Measurements from ENCODE around the gene LRRC8C. TPM values are rescaled to one million over a fixed set of nuclear protein-coding genes. Genes with fewer than 3 reads are reported as not detected.

Gene LRRC8C
- total and polyA plus RNA-seq, 2 experiments from 2014 or later, result 0.89 to 3.9 TPM

DNA sequence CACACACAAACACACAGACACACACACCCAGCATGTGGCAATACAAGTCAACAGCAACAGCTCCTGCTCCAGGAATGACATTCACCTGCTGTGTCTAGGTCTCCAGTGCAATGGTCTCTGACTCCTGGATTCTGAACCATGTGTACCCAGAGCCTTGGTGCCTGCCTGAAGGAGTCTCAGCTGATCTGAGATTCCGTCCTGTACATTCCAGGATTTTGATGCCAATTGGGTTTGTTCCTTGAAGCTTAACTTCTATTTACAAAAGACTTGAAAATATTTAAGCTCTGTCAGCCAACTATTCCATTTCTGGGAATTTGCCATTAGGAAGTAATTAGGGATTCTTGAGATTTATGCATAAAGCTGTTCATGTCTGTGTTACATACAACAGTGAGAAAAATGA, 102.6 kb downstream of the LRRC8C start:
- Mint-ChIP-seq H3K36me3 (ENCODE audit: low read depth) (no peaks in the 10 kb centered on the region), H3K4me1 (peaks cover 15% of the 10 kb centered on the region)

More for the DNA sequence above, 102.6 kb downstream of the LRRC8C start:
- Histone ChIP-seq H3K4me2 (no peak overlapping the region), H3K4me3 (no peak overlapping the region), H3K4me1 (ENCODE audit: insufficient read depth) (0 out of 2 replicates have a peak, but pooled peaks cover 4% of the 10 kb centered on the region), H3K9me2 (ENCODE audit: insufficient read depth) (peaks cover 8% of the 10 kb centered on the region), H3K79me2 (replicated peaks; ENCODE audit: insufficient read depth) (no peaks in the 10 kb centered on the region), H4K20me1 (replicated peaks; ENCODE audit: insufficient read depth) (no peaks in the 10 kb centered on the region), H3F3A (replicated peaks; ENCODE audit: low read depth) (no peaks in the 10 kb centered on the region), H3K27ac (ENCODE audit: low read depth) (no peak overlapping the region), H2AFZ (no peak overlapping the region), H3K27me3 (ENCODE audit: insufficient read depth) (no peaks in the 10 kb centered on the region), H3K36me3 (ENCODE audit: insufficient read depth) (no peaks in the 10 kb centered on the region)
- ATAC-seq (no peak), DNase-seq (ENCODE audit: low spot score) (no peak)
- H3K4me3 Mint-ChIP-seq, result no peak overlapping the region
- no peaks in the 10 kb centered on the region for H3K9me3 Mint-ChIP-seq
- H3K27me3 Mint-ChIP-seq (ENCODE audit: insufficient read depth, low read depth, poor library complexity), result no peaks in the 10 kb centered on the region
- TF ChIP-seq POLR2AphosphoS5 (IDR thresholded peaks at IDR 0.05; ENCODE audit: low read depth), result no peak
- no peak for TF ChIP-seq EZH2phosphoT487 (IDR thresholded peaks at IDR 0.05; ENCODE audit: unreplicated experiment)
- no peak for TF ChIP-seq JUNB (IDR thresholded peaks at IDR 0.05; ENCODE audit: unreplicated experiment)
- TF ChIP-seq, protein P1, sequence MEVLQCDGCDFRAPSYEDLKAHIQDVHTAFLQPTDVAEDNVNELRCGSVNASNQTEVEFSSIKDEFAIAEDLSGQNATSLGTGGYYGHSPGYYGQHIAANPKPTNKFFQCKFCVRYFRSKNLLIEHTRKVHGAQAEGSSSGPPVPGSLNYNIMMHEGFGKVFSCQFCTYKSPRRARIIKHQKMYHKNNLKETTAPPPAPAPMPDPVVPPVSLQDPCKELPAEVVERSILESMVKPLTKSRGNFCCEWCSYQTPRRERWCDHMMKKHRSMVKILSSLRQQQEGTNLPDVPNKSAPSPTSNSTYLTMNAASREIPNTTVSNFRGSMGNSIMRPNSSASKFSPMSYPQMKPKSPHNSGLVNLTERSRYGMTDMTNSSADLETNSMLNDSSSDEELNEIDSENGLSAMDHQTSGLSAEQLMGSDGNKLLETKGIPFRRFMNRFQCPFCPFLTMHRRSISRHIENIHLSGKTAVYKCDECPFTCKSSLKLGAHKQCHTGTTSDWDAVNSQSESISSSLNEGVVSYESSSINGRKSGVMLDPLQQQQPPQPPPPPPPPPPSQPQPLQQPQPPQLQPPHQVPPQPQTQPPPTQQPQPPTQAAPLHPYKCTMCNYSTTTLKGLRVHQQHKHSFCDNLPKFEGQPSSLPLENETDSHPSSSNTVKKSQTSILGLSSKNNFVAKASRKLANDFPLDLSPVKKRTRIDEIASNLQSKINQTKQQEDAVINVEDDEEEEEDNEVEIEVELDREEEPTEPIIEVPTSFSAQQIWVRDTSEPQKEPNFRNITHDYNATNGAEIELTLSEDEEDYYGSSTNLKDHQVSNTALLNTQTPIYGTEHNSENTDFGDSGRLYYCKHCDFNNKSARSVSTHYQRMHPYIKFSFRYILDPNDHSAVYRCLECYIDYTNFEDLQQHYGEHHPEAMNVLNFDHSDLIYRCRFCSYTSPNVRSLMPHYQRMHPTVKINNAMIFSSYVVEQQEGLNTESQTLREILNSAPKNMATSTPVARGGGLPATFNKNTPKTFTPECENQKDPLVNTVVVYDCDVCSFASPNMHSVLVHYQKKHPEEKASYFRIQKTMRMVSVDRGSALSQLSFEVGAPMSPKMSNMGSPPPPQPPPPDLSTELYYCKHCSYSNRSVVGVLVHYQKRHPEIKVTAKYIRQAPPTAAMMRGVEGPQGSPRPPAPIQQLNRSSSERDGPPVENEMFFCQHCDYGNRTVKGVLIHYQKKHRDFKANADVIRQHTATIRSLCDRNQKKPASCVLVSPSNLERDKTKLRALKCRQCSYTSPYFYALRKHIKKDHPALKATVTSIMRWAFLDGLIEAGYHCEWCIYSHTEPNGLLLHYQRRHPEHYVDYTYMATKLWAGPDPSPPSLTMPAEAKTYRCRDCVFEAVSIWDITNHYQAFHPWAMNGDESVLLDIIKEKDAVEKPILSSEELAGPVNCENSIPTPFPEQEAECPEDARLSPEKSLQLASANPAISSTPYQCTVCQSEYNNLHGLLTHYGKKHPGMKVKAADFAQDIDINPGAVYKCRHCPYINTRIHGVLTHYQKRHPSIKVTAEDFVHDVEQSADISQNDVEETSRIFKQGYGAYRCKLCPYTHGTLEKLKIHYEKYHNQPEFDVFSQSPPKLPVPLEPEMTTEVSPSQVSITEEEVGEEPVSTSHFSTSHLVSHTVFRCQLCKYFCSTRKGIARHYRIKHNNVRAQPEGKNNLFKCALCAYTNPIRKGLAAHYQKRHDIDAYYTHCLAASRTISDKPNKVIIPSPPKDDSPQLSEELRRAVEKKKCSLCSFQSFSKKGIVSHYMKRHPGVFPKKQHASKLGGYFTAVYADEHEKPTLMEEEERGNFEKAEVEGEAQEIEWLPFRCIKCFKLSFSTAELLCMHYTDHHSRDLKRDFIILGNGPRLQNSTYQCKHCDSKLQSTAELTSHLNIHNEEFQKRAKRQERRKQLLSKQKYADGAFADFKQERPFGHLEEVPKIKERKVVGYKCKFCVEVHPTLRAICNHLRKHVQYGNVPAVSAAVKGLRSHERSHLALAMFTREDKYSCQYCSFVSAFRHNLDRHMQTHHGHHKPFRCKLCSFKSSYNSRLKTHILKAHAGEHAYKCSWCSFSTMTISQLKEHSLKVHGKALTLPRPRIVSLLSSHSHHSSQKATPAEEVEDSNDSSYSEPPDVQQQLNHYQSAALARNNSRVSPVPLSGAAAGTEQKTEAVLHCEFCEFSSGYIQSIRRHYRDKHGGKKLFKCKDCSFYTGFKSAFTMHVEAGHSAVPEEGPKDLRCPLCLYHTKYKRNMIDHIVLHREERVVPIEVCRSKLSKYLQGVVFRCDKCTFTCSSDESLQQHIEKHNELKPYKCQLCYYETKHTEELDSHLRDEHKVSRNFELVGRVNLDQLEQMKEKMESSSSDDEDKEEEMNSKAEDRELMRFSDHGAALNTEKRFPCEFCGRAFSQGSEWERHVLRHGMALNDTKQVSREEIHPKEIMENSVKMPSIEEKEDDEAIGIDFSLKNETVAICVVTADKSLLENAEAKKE (CRISPR knock-in tag; IDR thresholded peaks at IDR 0.05), result no peak
- no peak for TF ChIP-seq STAT1 (IDR thresholded peaks at IDR 0.05; ENCODE audit: unreplicated experiment)
- no peak for TF ChIP-seq CREB1 (CRISPR knock-in tag; IDR thresholded peaks at IDR 0.05; ENCODE audit: low read depth)
- TF ChIP-seq, protein P2, sequence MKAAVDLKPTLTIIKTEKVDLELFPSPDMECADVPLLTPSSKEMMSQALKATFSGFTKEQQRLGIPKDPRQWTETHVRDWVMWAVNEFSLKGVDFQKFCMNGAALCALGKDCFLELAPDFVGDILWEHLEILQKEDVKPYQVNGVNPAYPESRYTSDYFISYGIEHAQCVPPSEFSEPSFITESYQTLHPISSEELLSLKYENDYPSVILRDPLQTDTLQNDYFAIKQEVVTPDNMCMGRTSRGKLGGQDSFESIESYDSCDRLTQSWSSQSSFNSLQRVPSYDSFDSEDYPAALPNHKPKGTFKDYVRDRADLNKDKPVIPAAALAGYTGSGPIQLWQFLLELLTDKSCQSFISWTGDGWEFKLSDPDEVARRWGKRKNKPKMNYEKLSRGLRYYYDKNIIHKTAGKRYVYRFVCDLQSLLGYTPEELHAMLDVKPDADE (IDR thresholded peaks at IDR 0.05), result no peak
- no peak for TF ChIP-seq EZH2 (IDR thresholded peaks at IDR 0.05; ENCODE audit: low read depth, unreplicated experiment)
- no peak for TF ChIP-seq ZNF331 (CRISPR knock-in tag; IDR thresholded peaks at IDR 0.05; ENCODE audit: low read depth)
- no peak for TF ChIP-seq NANOG (IDR thresholded peaks at IDR 0.05; ENCODE audit: borderline replicate concordance)
- no peak overlapping the region for H3K27ac Mint-ChIP-seq

All from GM23338 (cell line).